GM21390 (cell line): ENCODE data around the gene DCLK1.
A peak's percentile ranks its signal among the peaks of the same experiment; 100 is the strongest.

ENCODE experiments used
- ATAC-seq: cut with Tn5 transposase; IDR thresholded peaks from one replicate; pipeline ENCODE4 v1.9.1; 2021; ENCODE audit not compliant: unreplicated experiment

Gene DCLK1

GRCh38 chr13:35765941-35766340, 365.2 kb downstream of the DCLK1 start:
- ATAC-seq: no peak

DNA sequence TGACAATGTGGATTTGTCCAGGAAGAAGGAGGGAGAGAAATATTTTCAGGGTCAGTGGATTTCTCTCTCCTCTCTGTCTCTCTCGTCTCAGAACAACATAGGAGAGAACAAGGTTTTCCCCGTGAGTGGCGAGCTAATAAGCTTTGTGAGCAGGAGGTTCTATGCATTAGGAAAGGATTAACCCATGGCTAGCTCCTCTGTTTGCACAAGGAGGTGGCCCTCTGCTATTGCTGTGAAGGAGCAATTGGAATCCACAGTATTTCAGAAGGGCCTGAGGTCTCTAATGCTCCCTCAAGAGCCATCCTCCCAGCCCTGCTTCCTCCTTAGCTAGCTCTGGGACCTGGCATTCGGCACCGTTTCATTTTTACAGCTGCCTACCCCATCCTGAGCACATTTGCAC, 365.8 kb downstream of the DCLK1 start:
- no peak for ATAC-seq

DNA sequence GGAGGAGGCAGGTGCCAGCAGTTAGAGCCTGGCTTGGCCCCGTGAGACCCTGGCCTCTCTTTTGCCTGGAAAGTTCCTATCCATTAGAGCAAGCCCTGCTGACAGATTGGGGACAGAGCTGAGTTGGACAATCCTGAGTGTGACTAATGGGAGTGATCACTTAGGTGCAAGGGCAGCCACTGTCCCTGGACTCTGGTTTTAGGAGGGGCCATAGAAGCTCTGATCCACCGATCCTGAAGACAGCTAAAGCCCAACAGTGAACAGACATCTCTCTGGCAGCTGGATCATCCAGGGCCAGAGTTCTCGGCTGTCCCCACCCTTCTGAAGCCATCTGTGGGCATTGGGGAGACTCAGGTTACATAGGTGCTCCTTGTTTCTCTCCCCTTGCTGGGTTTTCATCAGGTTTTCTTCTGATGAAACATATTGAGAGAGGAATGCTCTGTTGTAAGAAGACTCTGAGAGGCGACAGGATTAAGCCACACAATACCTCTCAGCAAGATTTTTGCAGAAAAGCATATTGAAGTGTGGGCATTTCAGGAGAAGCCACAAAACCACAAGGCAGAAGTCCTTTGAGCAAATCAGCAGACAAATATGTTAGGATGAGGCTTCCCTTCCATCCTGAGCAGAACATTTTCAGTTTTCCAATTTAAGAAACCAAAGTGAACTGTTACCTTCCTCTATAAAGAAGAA, 366.7 kb downstream of the DCLK1 start:
- no peak for ATAC-seq

GRCh38 chr13:35763782-35764123, 367.4 kb downstream of the DCLK1 start:
- ATAC-seq: no peak

DNA sequence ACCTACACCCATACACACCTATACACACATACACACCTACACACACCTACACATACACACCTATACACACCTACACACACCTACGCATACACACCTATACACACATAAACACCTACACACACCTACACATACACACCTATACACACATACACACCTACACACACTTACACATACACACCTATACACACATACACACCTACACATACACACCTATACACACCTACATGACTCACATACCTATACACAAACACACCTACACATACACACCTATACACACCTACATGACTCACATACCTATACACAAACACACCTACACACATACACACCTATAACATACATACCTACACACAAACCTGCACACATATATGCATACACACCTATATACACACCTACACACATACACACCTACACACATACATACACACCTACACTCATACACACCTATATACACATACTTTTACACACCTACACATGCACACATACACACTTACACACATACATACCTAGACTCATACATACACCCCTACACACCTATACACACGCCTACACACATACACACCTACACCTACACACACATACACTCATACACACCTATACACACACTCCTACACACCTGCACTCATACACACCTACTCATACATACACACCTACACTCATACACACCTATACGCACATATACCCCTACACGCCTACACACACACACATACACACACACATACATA, 368.0 kb downstream of the DCLK1 start:
- no peak for ATAC-seq

DNA sequence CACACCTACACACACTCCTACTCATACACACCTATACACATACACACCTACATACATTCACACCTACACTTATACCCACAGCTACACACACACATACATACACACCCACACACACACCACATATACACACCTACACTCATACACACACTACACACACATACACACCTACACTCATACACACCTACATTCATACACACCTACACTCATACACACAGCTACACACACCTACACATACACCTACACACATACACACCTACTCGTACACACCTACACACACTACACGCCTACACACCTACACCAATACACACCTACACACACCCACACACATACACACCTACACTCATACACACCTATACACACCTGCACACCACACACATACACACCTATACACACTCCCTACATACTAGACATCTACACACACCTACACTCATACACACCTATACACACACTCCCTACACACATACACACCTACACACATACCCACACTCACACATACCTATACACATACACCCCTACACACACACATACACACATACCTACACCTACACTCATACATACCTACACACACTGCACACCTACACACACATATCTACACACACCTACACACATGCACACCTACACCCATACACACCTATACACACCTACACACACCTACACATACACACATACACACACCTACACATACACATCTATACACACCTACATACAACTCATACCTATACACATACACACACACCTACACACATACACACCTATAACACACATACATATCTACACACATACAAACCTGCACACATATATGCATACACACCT, 369.5 kb downstream of the DCLK1 start:
- no peak for ATAC-seq

- no peak for ATAC-seq
Measured at GRCh38 chr13:35760735-35761281, 370.4 kb downstream of the DCLK1 start.

DNA sequence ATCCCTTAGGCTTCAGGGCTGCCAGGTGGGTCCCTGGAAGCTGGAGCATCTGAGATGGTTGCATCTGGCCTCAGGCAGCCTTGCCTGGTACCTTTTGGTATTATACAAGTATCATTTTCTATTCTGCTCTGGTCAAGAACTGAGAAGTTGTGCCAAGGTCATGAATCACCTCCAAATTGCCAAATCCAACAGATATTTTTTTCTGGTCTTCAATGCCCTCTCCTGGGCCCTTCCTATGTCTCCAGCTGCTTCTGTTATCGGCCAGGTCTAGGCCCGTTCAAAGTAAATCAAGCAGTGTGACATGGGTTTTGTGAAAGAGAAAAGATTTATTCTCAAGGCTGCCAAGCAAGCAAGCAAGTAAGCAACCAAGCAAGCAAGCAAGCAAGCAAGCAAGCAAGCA, 383.6 kb downstream of the DCLK1 start:
- ATAC-seq: no peak

GRCh38 chr13:35744566-35745178, 386.5 kb downstream of the DCLK1 start:
- no peak for ATAC-seq

GRCh38 chr13:35744144-35744543, 387.0 kb downstream of the DCLK1 start:
- no peak for ATAC-seq

DNA sequence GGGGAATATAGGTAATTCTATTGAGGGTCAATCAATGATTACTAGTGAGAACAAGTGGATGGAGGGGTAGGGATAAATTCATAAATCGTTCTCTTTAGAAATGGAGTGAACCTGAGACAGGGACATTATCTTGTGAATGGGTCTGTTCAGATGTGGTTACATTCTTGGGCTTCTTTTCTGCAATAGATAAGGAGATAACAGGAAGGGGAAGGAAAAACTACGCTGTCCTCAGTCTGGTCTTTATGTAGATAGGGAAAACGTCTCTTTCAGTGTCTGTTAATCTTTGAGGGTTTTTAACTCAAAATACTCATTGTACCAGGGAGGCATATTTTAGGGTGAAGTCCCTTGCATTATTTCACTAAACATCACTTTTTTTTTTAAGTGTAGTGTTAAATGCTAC, 388.0 kb downstream of the DCLK1 start:
- no peak for ATAC-seq

DNA sequence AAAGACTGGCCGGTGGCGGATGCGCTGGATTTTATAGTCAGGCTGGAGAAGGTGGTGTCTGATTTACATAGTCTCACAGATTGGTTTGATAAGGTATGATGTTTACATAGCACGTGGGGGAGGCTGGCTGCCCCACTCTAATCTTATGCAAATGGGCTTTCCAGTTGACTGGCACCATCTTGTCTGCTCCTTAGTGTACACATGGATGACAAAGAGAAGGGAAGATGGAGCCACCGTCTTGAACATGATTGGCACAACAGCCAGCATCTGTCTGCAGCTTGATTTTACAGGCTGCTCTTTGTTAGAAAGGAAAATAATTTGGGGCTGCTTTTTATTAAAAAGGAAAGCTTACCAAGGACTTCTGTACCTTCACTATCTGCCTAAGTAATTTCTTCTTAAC, 389.5 kb downstream of the DCLK1 start:
- no peak for ATAC-seq

- no peak for ATAC-seq
Measured at GRCh38 chr13:35736876-35737275, 394.3 kb downstream of the DCLK1 start.

DNA sequence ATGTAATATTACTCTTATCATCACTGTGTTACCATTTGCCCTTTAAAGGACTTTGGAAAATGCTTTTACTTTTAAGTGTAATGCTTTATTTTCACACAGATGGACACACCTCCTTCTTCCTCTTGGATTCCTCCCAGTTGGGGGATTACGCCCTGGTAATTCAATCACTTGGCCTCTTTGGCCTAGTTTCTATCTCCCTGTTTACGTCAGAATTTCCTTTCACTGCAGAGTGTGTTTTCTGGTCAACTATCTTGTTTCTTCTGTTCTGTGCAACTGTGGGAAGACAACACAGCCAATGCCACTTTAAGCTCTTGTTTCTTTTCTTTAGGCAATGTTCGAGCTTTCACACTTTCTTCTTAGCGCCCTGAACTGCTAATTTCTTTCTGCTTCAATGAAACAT, 397.4 kb downstream of the DCLK1 start:
- no peak for ATAC-seq

- no peak for ATAC-seq
Measured at GRCh38 chr13:35732565-35732964, 398.6 kb downstream of the DCLK1 start.

- no peak for ATAC-seq
Measured at GRCh38 chr13:35731471-35731870, 399.7 kb downstream of the DCLK1 start.

DNA sequence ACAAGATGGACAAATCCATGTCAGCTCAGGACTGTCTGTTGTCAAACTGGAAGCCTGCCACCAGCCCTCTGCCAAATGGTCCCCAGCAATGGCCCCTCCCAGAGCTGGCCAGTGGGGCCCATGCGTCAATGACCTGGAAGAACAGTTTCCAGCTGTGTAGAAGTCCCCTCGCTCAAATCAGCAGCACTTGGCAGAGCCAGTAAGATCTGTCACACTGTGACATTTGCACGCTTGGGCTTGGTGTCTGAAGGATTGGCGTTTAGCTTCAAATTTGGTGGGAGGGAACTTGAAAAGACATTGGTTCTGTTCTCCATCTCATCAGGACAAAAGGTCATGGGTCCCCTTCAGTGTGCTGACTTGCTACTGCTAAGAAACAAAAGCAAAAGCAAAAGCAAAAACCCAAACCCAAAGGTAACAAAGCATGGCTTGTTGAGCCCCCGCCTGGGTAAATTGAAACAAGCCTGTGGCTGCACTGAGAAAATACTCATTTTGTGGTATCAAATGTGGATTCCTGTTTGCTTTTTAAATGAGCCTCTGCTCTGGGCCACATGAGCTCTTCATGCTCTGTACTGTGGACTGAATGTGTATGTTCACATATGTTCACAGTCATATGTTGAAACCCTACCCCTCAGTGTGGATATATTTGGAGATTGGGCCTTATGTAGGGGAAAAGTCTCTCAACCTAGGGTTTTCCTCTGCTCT, 401.1 kb downstream of the DCLK1 start:
- ATAC-seq: peak; percentile 84

DNA sequence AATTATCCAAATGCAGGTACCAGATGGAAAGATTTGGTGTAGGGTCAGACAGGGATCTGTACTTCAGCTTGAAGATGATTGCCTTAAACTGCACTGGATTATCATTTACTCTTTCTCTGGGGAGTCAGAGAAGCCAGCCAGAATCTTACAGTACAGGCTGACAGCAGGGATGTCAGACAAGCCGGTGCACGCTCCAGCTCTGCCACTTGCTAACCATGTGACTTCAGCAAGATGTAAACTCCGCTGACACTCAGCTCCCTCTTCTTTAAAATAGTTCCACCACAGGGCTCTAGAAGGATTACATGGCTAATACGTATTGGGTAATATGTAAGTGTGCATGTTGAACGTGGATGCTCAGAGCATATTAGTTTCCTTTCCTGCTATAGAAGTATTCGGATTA, 403.3 kb downstream of the DCLK1 start:
- no peak for ATAC-seq

GRCh38 chr13:35724446-35724845, 406.7 kb downstream of the DCLK1 start:
- ATAC-seq: no peak

GRCh38 chr13:35723821-35724220, 407.4 kb downstream of the DCLK1 start:
- ATAC-seq: no peak

- ATAC-seq: no peak
Measured at GRCh38 chr13:35723053-35723461, 408.1 kb downstream of the DCLK1 start.
